GM23338 (cell line): ENCODE results near the gene LCTL. TPM values are rescaled to one million over a fixed set of nuclear protein-coding genes. Genes with fewer than 3 reads are reported as not detected.
A peak's percentile ranks its signal among the peaks of the same experiment; 100 is the strongest.
"Not testable (repeated sequence)": the region's sequence is repeated elsewhere in the genome, so short reads cannot be mapped to it uniquely, and the experiment has no call there.

Experiments used
- ATAC-seq: fragments of 200-7000 bp; cut with Tn5 transposase; 3 replicates; pipeline ENCODE4 v1.9.1; 2020
- DNase-seq: peaks from one replicate; pipeline ENCODE4 v3.0.0-alpha.2; 2015; ENCODE audit warnings: low spot score
- H2AFZ ChIP-seq: fragments of 200-600 bp; sonication (generic); 2 replicates; pipeline ENCODE4 v1.8.0; 2016; ENCODE audit warnings: antibody characterized with exemption, mild to moderate bottlenecking, moderate library complexity
- H3F3A ChIP-seq: fragments of 200-600 bp; sonication (generic); replicated peaks from 2 replicates; pipeline ENCODE4 v1.8.0; 2017; ENCODE audit warnings: antibody characterized with exemption, mixed run types, low read depth
- H3K27ac ChIP-seq: fragments of 200-600 bp; sonication (generic); 2 replicates; pipeline ENCODE4 v1.6.1; 2016; ENCODE audit warnings: low read depth
- H3K27me3 ChIP-seq: fragments of 200-600 bp; sonication (generic); 2 replicates; pipeline ENCODE4 v1.8.0; 2016; ENCODE audit warnings: mild to moderate bottlenecking, mixed run types, moderate library complexity; ENCODE audit not compliant: insufficient read depth
- H3K36me3 ChIP-seq: fragments of 200-600 bp; sonication (generic); 2 replicates; pipeline ENCODE4 v1.8.0; 2016; ENCODE audit warnings: mild to moderate bottlenecking; ENCODE audit not compliant: insufficient read depth
- H3K4me1 ChIP-seq: fragments of 200-600 bp; sonication (generic); 2 replicates; pipeline ENCODE4 v1.8.0; 2016; ENCODE audit warnings: mild to moderate bottlenecking, moderate library complexity; ENCODE audit not compliant: insufficient read depth
- H3K4me2 ChIP-seq: fragments of 200-600 bp; sonication (generic); 2 replicates; pipeline ENCODE4 v1.7.1; 2017; ENCODE audit warnings: mixed run types
- H3K4me3 ChIP-seq: fragments of 200-600 bp; sonication (generic); 2 replicates; pipeline ENCODE4 v1.6.1; 2016; ENCODE audit warnings: mixed run types
- H3K79me2 ChIP-seq: fragments of 200-600 bp; sonication (generic); replicated peaks from 2 replicates; pipeline ENCODE4 v1.8.0; 2017; ENCODE audit warnings: mild to moderate bottlenecking; ENCODE audit not compliant: insufficient read depth
- H3K9me2 ChIP-seq: fragments of 200-600 bp; sonication (generic); 2 replicates; pipeline ENCODE4 v1.8.0; 2017; ENCODE audit not compliant: insufficient read depth
- H4K20me1 ChIP-seq: fragments of 200-600 bp; sonication (generic); replicated peaks from 2 replicates; pipeline ENCODE4 v1.8.0; 2017; ENCODE audit warnings: mild to moderate bottlenecking; ENCODE audit not compliant: insufficient read depth
- H3K27ac Mint-ChIP-seq: 2 replicates; pipeline ENCODE4 v1.8.0; 2020; ENCODE audit warnings: inconsistent platforms, mild to moderate bottlenecking, moderate library complexity, mixed read lengths
- H3K27me3 Mint-ChIP-seq: 3 replicates; pipeline ENCODE4 v1.8.0; 2022; ENCODE audit warnings: low read depth, mild to moderate bottlenecking, moderate library complexity, mixed read lengths, inconsistent platforms; ENCODE audit not compliant: insufficient read depth, poor library complexity
- H3K36me3 Mint-ChIP-seq: 3 replicates; pipeline ENCODE4 v1.8.0; 2021; ENCODE audit warnings: low read depth, mild to moderate bottlenecking, inconsistent platforms, moderate library complexity, mixed read lengths
- H3K4me1 Mint-ChIP-seq: 3 replicates; pipeline ENCODE4 v1.8.0; 2020; ENCODE audit warnings: mild to moderate bottlenecking, inconsistent platforms, mixed read lengths
- H3K4me3 Mint-ChIP-seq: 3 replicates; pipeline ENCODE4 v1.8.0; 2021; ENCODE audit warnings: moderate library complexity, mild to moderate bottlenecking, inconsistent platforms, mixed read lengths
- H3K9me3 Mint-ChIP-seq: 3 replicates; pipeline ENCODE4 v1.8.0; 2020; ENCODE audit warnings: moderate library complexity, mild to moderate bottlenecking, inconsistent platforms, mixed read lengths
- CREB1 ChIP-seq: fragments of 250-450 bp; sonication (Bioruptor Pico); IDR thresholded peaks from 2 replicates; pipeline ENCODE4 v1.5.0; 2020; ENCODE audit warnings: low read depth, mild to moderate bottlenecking, moderate library complexity
- EZH2 ChIP-seq: fragments of 200-600 bp; sonication (generic); IDR thresholded peaks from one replicate; pipeline ENCODE4 v1.8.0; 2017; ENCODE audit warnings: antibody characterized with exemption, mild to moderate bottlenecking, low read depth; ENCODE audit not compliant: unreplicated experiment
- EZH2phosphoT487 ChIP-seq: fragments of 200-600 bp; sonication (generic); IDR thresholded peaks from one replicate; pipeline ENCODE4 v1.8.1; 2018; ENCODE audit warnings: antibody characterized with exemption; ENCODE audit not compliant: unreplicated experiment
- JUNB ChIP-seq: IDR thresholded peaks from one replicate; pipeline ENCODE4 v1.6.1; 2016; ENCODE audit warnings: antibody characterized with exemption; ENCODE audit not compliant: unreplicated experiment
- NANOG ChIP-seq: IDR thresholded peaks from 2 replicates; pipeline ENCODE4 v1.6.1; 2016; ENCODE audit warnings: antibody characterized with exemption, borderline replicate concordance
- POLR2AphosphoS5 ChIP-seq: IDR thresholded peaks from 2 replicates; pipeline ENCODE4 v1.6.1; 2016; ENCODE audit warnings: antibody characterized with exemption, low read depth
- STAT1 ChIP-seq: IDR thresholded peaks from one replicate; pipeline ENCODE4 v1.6.1; 2016; ENCODE audit warnings: antibody characterized with exemption; ENCODE audit not compliant: unreplicated experiment
- ZNF331 ChIP-seq: fragments of 250-450 bp; sonication (Bioruptor Pico); IDR thresholded peaks from 2 replicates; pipeline ENCODE4 v1.5.0; 2020; ENCODE audit warnings: low read depth, mild to moderate bottlenecking, moderate library complexity
- polyA plus RNA-seq: library from polyadenylated mRNA; unstranded; fragments of >200 nt; fragmentation: Nextera tagmentation; extraction: Ambion mirVana; gene quantifications from 2 replicates; pipeline ENCODE4 v1.2.1, GENCODE V29; 2016
- total RNA-seq: library from RNA; depleted of rRNA; stranded (reverse); fragments of >200 nt; shearing (Covaris generic); gene quantifications from 2 replicates; pipeline ENCODE4 v1.2.3, GENCODE V29; 2014
- TF ChIP-seq, protein P1 (sequence below), 2 experiments: fragments of 200-600 bp in 1 of 2; sonication (generic) in 1 of 2; conservative IDR thresholded peaks; 2 replicates each; pipeline versions ENCODE4 v1.5.1 to v1.6.1; 2016 to 2017; ENCODE audit warnings: antibody characterized with exemption in 2 of 2, low read depth in 2 of 2, mild to moderate bottlenecking in 2 of 2, moderate library complexity in 1 of 2
- TF ChIP-seq, protein P2 (sequence below): IDR thresholded peaks from 2 replicates; pipeline ENCODE4 v1.6.1; 2016; ENCODE audit warnings: antibody characterized with exemption

The LCTL gene
- total and polyA plus RNA-seq, 2 experiments from 2014 or later: 2.3 to 5.6 TPM

DNA sequence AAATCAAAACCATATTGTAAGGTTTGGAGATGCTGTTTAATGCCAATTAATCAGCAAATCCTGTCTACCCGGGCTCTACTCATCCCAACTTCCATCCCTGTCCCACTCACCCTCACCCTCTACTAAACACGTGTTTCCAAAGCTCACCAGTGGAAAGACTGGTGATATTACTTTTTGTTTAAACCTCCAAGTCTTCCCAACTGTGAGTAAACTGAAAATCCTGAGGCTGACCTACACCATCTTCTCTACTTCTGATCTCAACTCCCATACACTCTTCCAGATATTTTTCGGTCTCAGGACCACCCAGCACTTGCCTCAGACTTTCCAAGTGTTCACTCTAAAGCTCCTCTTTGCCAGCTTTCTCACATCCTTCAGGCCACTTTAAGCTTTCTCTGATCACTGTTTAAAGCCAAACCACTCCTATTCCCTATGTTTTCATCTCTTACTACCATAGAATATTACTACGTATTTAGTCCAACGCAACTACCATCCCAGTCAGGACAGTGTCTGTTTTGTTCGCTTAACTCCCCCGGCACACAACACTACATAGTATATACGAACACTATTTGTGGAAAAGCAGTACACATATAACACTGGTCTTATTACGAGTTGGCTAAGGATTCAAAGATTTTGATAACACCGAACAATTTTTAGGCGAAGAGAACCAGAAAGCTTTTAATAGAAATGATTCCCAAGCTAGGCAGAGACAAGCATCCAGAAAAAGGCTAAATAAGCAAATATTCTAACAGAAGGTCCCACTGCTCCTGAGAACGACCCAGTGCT, 61.8 kb downstream of the LCTL start:
- H3K27me3 Mint-ChIP-seq: peaks cover 3% of the 10 kb centered on the region
- H3F3A ChIP-seq: peaks cover 53% of the 10 kb centered on the region

DNA sequence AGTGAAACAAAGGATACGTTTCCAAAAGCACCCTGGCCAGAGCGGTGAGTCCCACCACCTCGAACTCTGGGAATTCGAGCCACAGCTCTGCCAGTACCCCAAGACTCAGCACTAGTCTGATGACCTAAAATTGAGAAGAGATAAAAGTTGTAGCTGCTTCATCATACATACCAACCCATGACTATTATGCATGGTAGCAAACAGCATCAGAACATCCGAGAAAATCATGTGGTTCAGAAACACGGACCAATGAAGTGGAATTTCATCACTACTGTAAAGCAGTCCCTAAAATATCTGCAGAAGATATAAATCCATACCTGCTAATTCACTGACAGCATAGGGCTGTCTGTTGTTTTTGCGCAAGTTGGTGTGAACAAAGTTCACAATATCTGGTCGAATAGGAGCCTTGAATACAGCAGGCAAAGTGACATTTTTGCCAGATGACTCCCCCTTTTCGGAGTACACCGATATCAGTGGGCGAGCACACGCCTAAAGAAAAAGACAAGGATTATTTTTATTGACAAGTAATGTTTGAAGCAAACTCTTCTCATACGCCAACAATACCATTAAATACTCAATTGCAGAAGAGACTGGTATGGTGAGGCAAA, 62.7 kb downstream of the LCTL start:
- H3K9me3 Mint-ChIP-seq, H3K27me3 ChIP-seq, DNase-seq, ATAC-seq, H3K27me3 Mint-ChIP-seq, H3K9me2 ChIP-seq, H2AFZ ChIP-seq: not testable (repeated sequence)
- Mint-ChIP-seq H3K36me3 (peaks cover 66% of the 10 kb centered on the region), H3K4me1 (peaks cover 24% of the 10 kb centered on the region; the same call in 2 of the 3 replicates), H3K27ac (peak overlapping the region; percentile 92), H3K4me3 (peak overlapping the region; percentile 98)
- peaks cover 59% of the 10 kb centered on the region for H3K36me3 ChIP-seq
- H4K20me1 ChIP-seq: peaks cover 31% of the 10 kb centered on the region
- H3K4me1 ChIP-seq: peaks cover 26% of the 10 kb centered on the region
- peak overlapping the region; percentile 100 for H3K4me2 ChIP-seq
- peaks cover 68% of the 10 kb centered on the region for H3K79me2 ChIP-seq
- H3K27ac ChIP-seq: peak overlapping the region; percentile 81
- peak overlapping the region; percentile 100 for H3K4me3 ChIP-seq
- peaks cover 61% of the 10 kb centered on the region for H3F3A ChIP-seq

More for the DNA sequence above, 61.8 kb downstream of the LCTL start:
- no peak overlapping the region for H2AFZ ChIP-seq
- Mint-ChIP-seq H3K4me1 (peaks cover 23% of the 10 kb centered on the region; the same call in 2 of the 3 replicates), H3K4me3 (peak overlapping the region; percentile 98), H3K9me3 (no peaks in the 10 kb centered on the region), H3K27ac (peak overlapping the region; percentile 99), H3K36me3 (peaks cover 61% of the 10 kb centered on the region)
- H3K4me2 ChIP-seq: peak overlapping the region; percentile 100
- DNase-seq (no peak), ATAC-seq (no peak)
- H3K9me2 ChIP-seq: no peaks in the 10 kb centered on the region
- TF ChIP-seq CREB1 (CRISPR knock-in tag) (no peak), POLR2AphosphoS5 (no peak; the same call in 1 of the 2 replicates), JUNB (no peak), NANOG (no peak)
- TF ChIP-seq, protein P1, sequence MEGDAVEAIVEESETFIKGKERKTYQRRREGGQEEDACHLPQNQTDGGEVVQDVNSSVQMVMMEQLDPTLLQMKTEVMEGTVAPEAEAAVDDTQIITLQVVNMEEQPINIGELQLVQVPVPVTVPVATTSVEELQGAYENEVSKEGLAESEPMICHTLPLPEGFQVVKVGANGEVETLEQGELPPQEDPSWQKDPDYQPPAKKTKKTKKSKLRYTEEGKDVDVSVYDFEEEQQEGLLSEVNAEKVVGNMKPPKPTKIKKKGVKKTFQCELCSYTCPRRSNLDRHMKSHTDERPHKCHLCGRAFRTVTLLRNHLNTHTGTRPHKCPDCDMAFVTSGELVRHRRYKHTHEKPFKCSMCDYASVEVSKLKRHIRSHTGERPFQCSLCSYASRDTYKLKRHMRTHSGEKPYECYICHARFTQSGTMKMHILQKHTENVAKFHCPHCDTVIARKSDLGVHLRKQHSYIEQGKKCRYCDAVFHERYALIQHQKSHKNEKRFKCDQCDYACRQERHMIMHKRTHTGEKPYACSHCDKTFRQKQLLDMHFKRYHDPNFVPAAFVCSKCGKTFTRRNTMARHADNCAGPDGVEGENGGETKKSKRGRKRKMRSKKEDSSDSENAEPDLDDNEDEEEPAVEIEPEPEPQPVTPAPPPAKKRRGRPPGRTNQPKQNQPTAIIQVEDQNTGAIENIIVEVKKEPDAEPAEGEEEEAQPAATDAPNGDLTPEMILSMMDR (conservative IDR thresholded peaks at IDR 0.05; ENCODE audit: low read depth in 2 of 2): no peak
- H4K20me1 ChIP-seq: peaks cover 31% of the 10 kb centered on the region
- peak overlapping the region; percentile 81 for H3K27ac ChIP-seq
- H3K4me3 ChIP-seq: peak overlapping the region; percentile 100
- peaks cover 75% of the 10 kb centered on the region for H3K79me2 ChIP-seq
- peaks cover 56% of the 10 kb centered on the region for H3K36me3 ChIP-seq
- H3K4me1 ChIP-seq: peaks cover 26% of the 10 kb centered on the region
- no peaks in the 10 kb centered on the region for H3K27me3 ChIP-seq

DNA sequence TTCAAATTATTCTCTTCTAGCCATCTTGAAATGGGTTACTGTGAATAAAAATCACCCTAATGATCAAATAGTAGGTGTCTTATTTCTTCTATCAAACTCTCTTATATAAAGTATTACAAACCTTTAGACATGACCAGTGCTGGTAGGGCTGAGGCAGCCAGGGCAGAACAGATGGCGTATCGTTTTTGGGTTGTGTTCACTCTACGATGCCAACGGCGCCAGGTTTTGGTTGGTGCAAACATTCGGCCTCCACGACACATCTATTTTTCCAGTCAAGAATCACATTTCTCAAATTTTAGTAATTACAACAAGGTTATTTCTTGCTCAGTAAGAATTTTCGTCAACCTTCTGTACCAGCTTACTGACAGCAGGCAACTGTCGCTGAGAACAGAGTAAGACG, 63.3 kb downstream of the LCTL start:
- Histone ChIP-seq H3F3A (peaks cover 65% of the 10 kb centered on the region), H3K4me3 (peak overlapping the region; percentile 100), H3K27me3 (no peaks in the 10 kb centered on the region), H4K20me1 (peaks cover 31% of the 10 kb centered on the region), H3K4me1 (peaks cover 26% of the 10 kb centered on the region), H3K9me2 (no peaks in the 10 kb centered on the region), H3K27ac (peak overlapping the region; percentile 81), H3K36me3 (peaks cover 60% of the 10 kb centered on the region), H2AFZ (no peak overlapping the region), H3K79me2 (peaks cover 62% of the 10 kb centered on the region), H3K4me2 (peak overlapping the region; percentile 100)
- DNase-seq (no peak), ATAC-seq (no peak)
- peaks cover 71% of the 10 kb centered on the region for H3K36me3 Mint-ChIP-seq
- H3K4me3 Mint-ChIP-seq: peak overlapping the region; percentile 98
- H3K27ac Mint-ChIP-seq: peak overlapping the region; percentile 92
- peaks cover 11% of the 10 kb centered on the region for H3K27me3 Mint-ChIP-seq
- no peaks in the 10 kb centered on the region; the same call in 2 of the 3 replicates for H3K9me3 Mint-ChIP-seq
- peaks cover 27% of the 10 kb centered on the region; the same call in 2 of the 3 replicates for H3K4me1 Mint-ChIP-seq
- no peak for TF ChIP-seq ZNF331 (CRISPR knock-in tag)
- TF ChIP-seq, protein P1 (conservative IDR thresholded peaks at IDR 0.05; ENCODE audit: low read depth in 2 of 2): no peak
- no peak for TF ChIP-seq JUNB
- TF ChIP-seq, protein P2, sequence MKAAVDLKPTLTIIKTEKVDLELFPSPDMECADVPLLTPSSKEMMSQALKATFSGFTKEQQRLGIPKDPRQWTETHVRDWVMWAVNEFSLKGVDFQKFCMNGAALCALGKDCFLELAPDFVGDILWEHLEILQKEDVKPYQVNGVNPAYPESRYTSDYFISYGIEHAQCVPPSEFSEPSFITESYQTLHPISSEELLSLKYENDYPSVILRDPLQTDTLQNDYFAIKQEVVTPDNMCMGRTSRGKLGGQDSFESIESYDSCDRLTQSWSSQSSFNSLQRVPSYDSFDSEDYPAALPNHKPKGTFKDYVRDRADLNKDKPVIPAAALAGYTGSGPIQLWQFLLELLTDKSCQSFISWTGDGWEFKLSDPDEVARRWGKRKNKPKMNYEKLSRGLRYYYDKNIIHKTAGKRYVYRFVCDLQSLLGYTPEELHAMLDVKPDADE: no peak
- no peak for TF ChIP-seq EZH2
- TF ChIP-seq CREB1 (CRISPR knock-in tag): no peak
- TF ChIP-seq POLR2AphosphoS5: no peak
- no peak for TF ChIP-seq STAT1
- no peak for TF ChIP-seq EZH2phosphoT487
